Stimulated activated CD4-positive, alpha-beta T cell treated with anti-CD3 and anti-CD28 coated beads, Interleukin-4, amount 100 ng/mL, for 1 hour (primary cell): ENCODE measurements around the gene COL1A1.

Source experiments
- DNase-seq: peaks from one replicate; pipeline ENCODE4 v3.0.0-alpha.2; 2020

COL1A1 gene

GRCh38 chr17:50151937-50152547 is 49.4 kb downstream of the COL1A1 start:
- DNase-seq: peak; percentile 50

DNA sequence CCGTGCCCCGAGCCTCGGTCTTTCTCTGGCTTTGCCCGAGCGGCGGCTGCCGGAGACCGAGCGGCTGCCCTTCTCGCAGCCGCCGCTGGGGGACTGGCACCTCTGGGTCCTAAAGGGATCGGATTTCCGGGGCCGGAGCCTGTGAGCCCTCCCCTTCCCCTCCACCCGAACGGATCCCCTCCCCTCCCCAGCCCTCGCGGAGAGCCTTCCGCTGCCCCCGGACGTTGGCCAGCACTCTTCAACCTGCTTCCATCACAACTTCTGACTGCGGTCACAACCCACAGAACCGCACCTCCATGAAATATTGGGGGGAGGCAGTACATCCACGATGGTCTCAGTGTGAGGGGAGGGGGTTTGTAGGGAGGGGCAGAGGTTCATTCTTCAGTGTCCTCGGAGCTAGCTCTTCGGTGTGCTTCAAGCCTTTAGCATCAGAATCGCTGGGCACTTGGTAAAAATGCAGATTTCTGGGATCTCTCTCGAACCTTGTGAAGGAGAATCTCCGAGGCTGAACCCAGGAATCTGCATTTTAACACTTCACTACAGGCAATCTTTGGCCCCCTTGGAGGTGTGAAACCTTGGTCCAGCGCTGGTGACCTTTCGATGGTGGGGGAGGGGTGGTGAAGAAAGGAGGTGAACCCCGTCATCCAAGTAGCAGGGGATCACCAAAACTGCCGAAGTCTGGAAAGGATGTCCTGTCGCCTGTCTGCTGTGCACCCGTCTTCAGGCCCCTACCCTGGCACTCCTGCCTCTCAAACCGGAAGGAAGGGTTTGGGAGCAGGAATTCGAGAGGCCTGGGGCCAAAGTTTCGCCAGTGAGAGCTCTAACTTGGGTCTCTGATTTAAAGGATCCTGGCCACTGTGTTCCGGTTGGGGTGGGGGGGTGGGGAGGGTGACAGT is 50.1 kb downstream of the COL1A1 start:
- DNase-seq: peak; percentile 85

DNA sequence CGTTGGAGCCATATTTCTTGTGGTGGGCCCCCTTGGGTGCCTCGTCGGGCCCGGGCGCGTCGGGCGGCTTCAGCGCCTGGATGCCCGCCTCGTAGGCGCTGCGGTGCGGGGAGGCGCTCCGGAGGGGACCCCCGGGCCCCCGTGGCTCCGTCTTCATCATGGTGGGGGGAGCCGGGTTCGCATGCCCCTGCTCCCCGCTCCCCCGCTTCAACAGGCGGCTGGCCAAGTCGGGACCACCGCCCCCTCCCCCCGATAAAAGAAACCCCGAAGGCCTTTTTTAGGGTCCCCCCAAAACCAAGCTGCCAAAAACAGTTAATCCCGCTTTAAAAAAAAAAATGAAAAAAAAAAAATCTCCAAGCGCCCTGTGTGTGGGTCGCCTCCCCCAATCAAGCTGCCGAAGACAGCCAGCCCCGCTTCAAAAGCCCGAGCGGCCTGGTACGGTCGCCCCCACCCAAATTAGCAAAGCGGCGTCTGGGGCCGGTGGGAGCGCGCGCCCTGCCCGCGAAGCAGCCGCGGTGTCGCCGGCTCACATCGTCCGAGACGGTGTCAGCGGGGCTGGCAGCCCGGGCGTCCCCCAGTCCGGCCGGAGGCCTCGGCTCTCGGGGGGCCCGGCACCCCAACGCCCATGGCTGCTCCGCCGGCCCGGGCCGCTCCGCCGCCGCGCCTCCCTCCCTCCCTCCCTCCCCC is 50.9 kb downstream of the COL1A1 start, which contains the start of gene PPP1R9B:
Gene PPP1R9B (minus strand): TSS at position 324 of the 687 bp plus-strand sequence. CDS start 164 bp downstream, at position 160.
- no peak for DNase-seq

DNA sequence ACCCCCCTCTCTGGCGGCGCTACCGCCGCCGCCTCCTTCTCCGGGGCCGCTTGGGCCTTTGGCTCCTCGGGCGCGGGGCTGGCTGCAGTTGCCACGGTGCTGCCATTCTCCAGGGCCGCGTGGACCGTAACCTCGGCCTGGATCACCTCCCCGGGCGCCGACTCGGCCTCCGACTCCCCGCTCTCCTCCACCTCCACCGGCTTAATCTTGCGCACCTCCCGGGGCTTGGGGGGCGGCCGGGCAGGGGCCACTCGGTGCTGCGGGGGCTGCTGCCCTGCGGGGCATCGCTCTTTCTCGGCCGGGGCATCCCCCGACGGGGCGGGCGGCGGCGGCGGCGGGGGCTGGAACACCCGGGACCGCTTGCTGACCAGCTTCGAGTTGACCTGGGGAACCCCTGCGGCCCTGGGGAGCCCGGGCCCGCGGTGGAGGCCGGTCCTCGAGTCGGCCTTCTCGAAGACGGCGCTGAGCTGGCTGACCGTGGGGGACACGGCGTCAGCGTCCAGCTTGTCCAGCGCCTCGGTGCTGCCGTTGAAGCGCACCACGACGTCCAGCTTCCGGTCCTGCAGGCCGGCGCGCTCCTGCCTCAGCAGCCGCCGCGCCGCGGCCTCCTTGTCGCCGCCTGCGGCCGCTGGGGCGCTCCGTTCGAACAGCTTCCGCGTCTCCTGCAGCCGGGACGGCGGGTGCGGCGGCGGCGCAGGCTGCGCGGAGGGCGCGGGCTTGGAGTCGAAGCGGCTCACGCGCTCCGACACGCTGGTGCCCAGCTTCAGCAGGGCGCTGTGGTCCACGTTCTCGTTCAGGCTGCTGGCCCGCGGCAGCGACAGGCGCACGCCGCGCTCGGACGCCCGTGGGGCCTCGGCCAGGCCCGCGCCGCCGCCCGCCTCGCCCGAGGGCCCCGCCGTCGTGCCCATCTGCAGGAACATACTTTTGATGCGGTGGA is 51.7 kb downstream of the COL1A1 start:
- DNase-seq: peak; percentile 68

- no peak for DNase-seq
These were observed 52.4 kb downstream of the COL1A1 start for GRCh38 chr17:50149091-50149416.

DNA sequence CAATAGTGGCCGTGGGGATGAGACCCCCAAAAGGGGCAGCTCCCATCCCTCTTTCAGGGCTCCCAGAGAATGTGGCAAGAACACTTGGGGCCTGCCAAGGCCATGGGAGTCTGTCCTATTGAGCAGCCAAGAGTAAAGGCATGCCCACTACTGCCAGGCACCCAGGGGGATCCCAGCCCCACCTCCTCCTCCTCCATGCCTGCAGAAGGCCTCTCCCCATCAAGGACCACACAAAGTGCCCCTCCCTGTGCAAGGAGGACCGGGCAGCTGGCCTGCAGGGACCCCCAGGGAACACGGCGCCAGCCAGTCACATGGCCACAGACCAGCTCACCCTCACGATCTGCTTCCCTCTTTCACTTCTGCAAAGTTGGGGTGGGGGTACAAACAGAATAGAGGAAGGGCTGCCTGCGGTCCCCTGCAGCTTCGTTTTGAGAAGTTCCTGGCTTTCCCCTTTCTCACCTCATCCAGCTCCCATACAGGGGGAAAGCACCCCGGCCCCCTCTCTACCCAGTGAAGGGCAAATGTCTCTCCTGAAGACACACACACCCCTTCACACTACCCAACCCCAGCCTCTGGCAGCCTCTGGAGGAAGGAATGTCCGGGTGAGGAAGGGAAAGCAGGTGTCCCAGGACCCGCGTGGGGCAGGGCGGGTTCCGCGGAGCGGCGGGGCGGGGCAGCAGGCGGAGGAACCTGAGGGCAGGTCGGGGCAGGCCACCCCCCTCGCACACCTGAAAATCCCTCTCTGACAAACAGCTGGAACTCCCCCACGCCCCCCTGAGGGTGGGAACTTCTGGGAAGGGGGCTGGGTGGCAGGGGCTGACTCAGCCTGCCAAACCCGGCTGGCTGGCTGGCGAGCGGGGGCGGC is 53.0 kb downstream of the COL1A1 start:
- peak; percentile 87 for DNase-seq

DNA sequence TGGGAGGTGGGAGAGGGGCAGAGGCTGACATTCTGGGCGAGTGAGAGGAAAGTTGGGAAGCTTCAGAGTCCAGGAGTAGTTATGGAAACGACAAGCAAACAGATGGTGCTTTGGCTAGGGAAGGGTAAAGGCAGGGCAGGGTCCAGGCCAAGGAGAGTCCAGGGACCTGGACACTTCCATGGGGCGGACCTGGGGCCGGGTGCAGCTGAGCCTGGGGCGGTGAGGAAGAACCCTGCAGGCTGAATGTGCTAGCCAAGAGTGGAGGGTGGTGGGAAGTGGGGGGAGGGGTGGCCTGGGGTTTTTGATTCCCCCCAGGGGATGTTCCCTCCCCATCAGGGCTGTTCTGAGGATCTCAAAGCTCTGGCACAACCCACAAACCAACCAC is 53.6 kb downstream of the COL1A1 start:
- DNase-seq: no peak

GRCh38 chr17:50146927-50147665 is 54.3 kb downstream of the COL1A1 start:
- no peak for DNase-seq

DNA sequence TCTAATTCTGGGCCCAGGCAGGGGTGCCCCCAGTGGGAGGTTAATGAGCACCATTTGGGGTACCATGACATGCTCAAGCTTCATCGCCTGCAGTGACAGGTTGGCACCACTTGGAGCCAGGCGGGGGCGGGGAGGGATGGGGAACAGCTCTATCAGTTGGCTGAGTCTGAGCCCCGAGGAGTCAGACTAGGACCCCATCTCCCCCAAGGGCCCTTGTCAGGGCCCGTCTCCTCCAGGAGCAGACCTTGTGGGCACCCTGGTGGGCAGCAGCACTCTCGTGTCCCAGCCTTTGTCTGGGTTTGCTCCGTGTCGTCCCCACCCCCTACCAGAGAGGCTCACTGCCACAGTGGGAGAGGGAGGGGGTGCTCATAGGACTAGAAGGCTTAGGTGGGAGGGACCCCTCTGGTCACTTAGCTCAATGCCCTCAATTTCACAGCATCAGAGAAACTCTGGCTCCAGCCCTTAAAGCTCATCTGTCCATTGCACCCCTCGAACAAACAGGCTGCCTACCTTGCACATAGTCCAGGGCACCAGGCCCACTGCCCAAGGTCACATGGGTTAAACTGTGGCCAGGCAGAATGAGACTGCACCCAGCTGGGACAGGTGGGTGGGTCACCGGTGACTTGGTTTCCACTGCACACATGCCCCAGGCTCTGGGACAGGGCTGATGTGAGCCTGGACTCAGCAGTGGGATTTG is 55.1 kb downstream of the COL1A1 start:
- peak; percentile 37 for DNase-seq

- DNase-seq: no peak
These were observed 55.8 kb downstream of the COL1A1 start for GRCh38 chr17:50145532-50146229.

DNA sequence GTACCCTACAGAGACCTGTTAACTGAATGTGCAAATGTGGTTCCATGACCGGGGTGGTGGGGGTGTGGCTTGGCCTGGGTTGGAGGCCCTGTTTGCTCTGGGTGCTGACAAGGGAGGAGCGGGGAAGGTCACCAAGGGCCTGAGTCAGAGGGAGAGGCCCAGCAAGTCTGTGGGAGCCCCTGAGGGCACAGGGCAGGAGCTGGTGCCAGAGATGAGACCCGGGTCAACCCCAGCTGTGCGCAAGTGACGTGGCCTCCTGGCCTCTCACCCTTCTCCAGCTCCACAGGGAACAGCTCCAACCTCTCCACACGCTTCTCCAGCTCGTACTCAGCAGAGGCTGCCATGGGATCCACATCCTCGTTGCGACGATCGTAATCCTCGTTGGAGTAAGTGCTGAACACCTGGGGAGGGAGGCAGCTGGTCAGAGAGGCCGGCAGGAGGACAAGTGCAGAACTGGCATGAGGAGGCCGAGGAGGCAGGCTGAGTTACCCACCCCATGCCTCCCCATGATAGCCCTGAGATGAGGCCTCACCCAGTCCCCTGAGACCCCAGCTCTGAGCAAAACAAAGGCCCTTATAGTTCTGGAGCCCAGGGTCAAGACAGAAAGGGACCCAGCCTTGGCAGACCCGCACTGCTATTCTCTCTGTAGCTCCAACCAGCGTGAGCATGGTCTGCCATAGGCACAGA is 56.4 kb downstream of the COL1A1 start:
- no peak for DNase-seq

- no peak for DNase-seq
These were observed 57.1 kb downstream of the COL1A1 start for GRCh38 chr17:50144355-50144754.

DNA sequence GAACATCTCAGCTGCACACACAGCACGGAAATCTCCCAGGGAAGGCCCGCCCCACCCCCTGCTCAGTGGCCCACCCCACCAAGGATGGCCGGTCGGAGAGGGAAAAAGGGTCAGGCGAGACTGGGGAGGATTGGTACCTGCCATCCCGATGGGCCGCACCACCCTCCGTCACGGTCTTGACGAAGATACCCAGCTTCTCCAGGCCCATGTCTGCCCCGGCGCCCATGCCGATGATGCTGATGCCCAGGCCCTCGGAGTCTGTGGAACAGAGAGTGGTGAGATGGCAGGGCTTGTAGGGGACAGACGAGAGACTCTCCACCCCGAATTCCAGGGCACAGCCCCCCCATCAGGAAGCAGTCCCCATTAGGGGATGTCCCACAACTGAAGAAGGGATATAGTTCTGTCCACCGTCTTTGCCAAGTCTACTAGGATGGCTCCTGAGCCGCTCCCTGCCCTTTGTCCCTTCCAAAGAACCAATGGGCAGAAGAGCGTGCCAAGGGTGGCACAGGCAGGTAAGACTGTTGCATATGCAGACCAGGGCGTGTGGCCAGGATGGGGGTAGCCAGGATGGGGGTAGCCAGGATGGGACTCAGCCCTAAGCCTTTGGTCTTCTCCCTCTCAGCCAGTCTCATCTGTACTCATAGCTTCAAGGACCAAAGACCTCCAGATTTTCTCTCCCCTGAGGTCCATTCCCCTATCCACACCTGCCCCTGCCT is 57.8 kb downstream of the COL1A1 start:
- no peak for DNase-seq

- DNase-seq: no peak
These were observed 59.7 kb downstream of the COL1A1 start for GRCh38 chr17:50141745-50142110.

DNA sequence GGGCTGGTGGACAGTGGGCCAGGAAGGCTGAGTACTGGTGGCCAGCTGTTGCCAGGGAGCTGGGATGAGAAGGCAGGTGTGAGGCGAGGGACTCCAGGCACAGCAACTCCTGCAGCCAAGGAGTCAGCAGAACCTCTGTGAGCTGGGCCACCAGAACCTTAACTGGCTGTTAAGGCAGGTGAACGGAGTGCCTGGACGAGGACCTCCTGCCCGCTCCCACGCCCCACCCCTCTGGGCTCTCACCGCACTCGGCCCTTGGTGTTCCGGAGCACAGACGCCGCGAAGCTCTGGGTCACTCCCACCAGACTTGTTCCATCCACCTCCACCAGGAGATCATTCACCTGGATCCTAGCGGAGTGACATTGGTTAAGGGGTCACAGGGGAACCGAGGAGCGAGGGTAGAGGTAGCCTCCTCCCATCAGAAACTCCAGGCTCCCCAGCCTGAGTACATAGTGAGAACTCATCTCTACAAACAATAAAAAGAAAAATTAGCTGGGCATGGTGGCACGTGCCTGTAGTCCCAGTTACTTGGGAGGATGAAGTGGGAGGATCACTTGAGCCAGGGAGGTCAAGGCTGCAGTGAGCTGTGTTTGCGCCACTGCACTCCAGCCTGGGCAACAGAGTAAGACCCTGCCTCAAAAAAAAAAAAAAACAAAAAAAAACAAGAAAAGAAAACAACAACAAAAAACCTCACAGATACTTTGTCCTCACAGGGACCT is 60.2 kb downstream of the COL1A1 start:
- no peak for DNase-seq

GRCh38 chr17:50139950-50140885 is 61.2 kb downstream of the COL1A1 start:
- DNase-seq: peak; percentile 81
